ENCODE data around the gene JPH2. TPM values are rescaled to one million over a fixed set of nuclear protein-coding genes. Genes with fewer than 3 reads are reported as not detected.

JPH2 gene
- total and polyA plus RNA-seq, 2 experiments from 2014 or later, result 0.16 to 1.1 TPM

DNA sequence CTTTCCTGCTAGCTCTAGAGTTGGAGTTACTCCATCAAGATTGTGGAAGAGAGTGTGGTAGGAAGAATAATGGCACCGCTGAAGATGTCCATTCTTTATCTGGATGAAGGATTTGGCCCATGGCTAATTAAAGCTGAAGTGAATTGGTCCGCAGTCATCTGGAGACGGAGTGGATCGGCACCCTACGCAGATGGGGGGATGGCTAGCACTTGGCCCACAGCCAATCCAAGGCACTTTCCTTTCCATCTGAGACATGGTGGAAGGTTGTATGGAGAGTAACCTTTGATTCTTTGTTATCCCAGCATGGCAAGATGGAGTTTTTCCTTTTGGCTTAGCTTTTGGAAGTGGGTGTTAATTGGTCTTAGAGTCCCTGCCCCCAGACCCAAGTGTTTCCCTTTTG lies 88.3 kb downstream of the JPH2 start:
- Histone ChIP-seq H3K4me2 (no peak overlapping the region), H2AFZ (no peak overlapping the region), H3K27me3 (ENCODE audit: insufficient read depth) (no peaks in the 10 kb centered on the region), H3K79me2 (replicated peaks; ENCODE audit: insufficient read depth) (no peaks in the 10 kb centered on the region), H3K27ac (ENCODE audit: low read depth) (no peak overlapping the region), H3K9me2 (ENCODE audit: insufficient read depth) (no peaks in the 10 kb centered on the region), H3K4me3 (no peak overlapping the region), H4K20me1 (replicated peaks; ENCODE audit: insufficient read depth) (no peaks in the 10 kb centered on the region), H3K36me3 (ENCODE audit: insufficient read depth) (no peaks in the 10 kb centered on the region), H3K4me1 (ENCODE audit: insufficient read depth) (no peaks in the 10 kb centered on the region), H3F3A (replicated peaks; ENCODE audit: low read depth) (no peaks in the 10 kb centered on the region)
- no peaks in the 10 kb centered on the region for H3K4me1 Mint-ChIP-seq
- DNase-seq (ENCODE audit: low spot score) (no peak), ATAC-seq (no peak)
- no peaks in the 10 kb centered on the region for H3K36me3 Mint-ChIP-seq (ENCODE audit: low read depth)
- no peak for TF ChIP-seq EZH2 (IDR thresholded peaks at IDR 0.05; ENCODE audit: low read depth, unreplicated experiment)
- no peak for TF ChIP-seq JUNB (IDR thresholded peaks at IDR 0.05; ENCODE audit: unreplicated experiment)
- TF ChIP-seq ZNF331 (CRISPR knock-in tag; IDR thresholded peaks at IDR 0.05; ENCODE audit: low read depth), result no peak
- TF ChIP-seq NANOG (IDR thresholded peaks at IDR 0.05; ENCODE audit: borderline replicate concordance), result no peak
- TF ChIP-seq CTCF (conservative IDR thresholded peaks at IDR 0.05; ENCODE audit: low read depth in 2 of 2), result no peak
- no peak for TF ChIP-seq ZNF114 (CRISPR knock-in tag; IDR thresholded peaks at IDR 0.05)
- H3K4me3 Mint-ChIP-seq, result no peak overlapping the region
- H3K27me3 Mint-ChIP-seq (ENCODE audit: insufficient read depth, low read depth, poor library complexity), result peaks cover 2% of the 10 kb centered on the region
- H3K9me3 Mint-ChIP-seq, result no peaks in the 10 kb centered on the region
- no peak overlapping the region for H3K27ac Mint-ChIP-seq

DNA sequence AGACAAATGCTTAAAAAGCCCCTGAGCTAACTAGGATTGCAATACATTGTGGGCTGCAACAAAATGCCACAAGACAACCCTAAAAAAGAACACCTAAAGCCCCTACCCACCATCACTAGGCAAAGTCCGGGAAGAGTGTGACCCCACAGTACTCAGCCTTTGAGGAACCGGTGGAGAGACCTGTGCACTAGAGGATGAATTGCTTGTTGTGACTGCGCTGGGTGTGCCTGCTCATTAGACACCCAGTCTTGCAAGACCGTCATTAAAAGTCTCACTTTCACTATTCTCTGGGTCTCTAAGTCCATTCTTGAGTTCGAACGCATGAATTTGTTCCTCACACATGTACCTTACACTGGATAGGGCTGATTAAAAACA lies 88.7 kb downstream of the JPH2 start:
- H3K4me1 ChIP-seq (ENCODE audit: insufficient read depth), result no peaks in the 10 kb centered on the region
- Mint-ChIP-seq H3K27me3 (ENCODE audit: insufficient read depth, low read depth, poor library complexity) (peaks cover 2% of the 10 kb centered on the region), H3K27ac (no peak overlapping the region; the same call in 1 of the 2 replicates), H3K4me1 (no peaks in the 10 kb centered on the region), H3K4me3 (no peak overlapping the region), H3K9me3 (no peaks in the 10 kb centered on the region), H3K36me3 (ENCODE audit: low read depth) (no peaks in the 10 kb centered on the region)
- no peak for TF ChIP-seq ETS1 (IDR thresholded peaks at IDR 0.05)
- TF ChIP-seq REST (IDR thresholded peaks at IDR 0.05; ENCODE audit: unreplicated experiment), result no peak
- TF ChIP-seq ZNF462 (CRISPR knock-in tag; IDR thresholded peaks at IDR 0.05), result no peak
- no peak for TF ChIP-seq ZNF331 (CRISPR knock-in tag; IDR thresholded peaks at IDR 0.05; ENCODE audit: low read depth)
- TF ChIP-seq EZH2 (IDR thresholded peaks at IDR 0.05; ENCODE audit: low read depth, unreplicated experiment), result no peak
- no peak for TF ChIP-seq EZH2phosphoT487 (IDR thresholded peaks at IDR 0.05; ENCODE audit: unreplicated experiment)
- no peaks in the 10 kb centered on the region for H3K79me2 ChIP-seq (replicated peaks; ENCODE audit: insufficient read depth)
- H3K4me3 ChIP-seq, result no peak overlapping the region
- H3K9me2 ChIP-seq (ENCODE audit: insufficient read depth), result no peaks in the 10 kb centered on the region
- H3K36me3 ChIP-seq (ENCODE audit: insufficient read depth), result no peaks in the 10 kb centered on the region
- DNase-seq (ENCODE audit: low spot score) (no peak), ATAC-seq (no peak)
- H2AFZ ChIP-seq, result no peak overlapping the region
- no peaks in the 10 kb centered on the region for H4K20me1 ChIP-seq (replicated peaks; ENCODE audit: insufficient read depth)
- H3K27me3 ChIP-seq (ENCODE audit: insufficient read depth), result no peaks in the 10 kb centered on the region
- no peak overlapping the region for H3K4me2 ChIP-seq
- H3F3A ChIP-seq (replicated peaks; ENCODE audit: low read depth), result no peaks in the 10 kb centered on the region
- H3K27ac ChIP-seq (ENCODE audit: low read depth), result no peak overlapping the region

Data from GM23338 (cell line).